Activated CD4-positive, alpha-beta T cell treated with anti-CD3 and anti-CD28 coated beads for 36 hours (primary cell): ENCODE data around the gene DLGAP4. TPM values are rescaled to one million over a fixed set of nuclear protein-coding genes. Genes with fewer than 3 reads are reported as not detected.

ENCODE experiments used
- ATAC-seq: fragments of 200-7000 bp; cut with Tn5 transposase; one replicate; pipeline ENCODE4 v1.10.0; 2021; ENCODE audit warnings: mild to moderate bottlenecking, moderate library complexity
- CTCF ChIA-PET: fragments of 350-600 bp; sonication (Branson Sonifier 250); formaldehyde crosslinking; loops from one replicate; lab custom pipeline; 2021; ENCODE audit warnings: antibody characterized with exemption; lab: Charles Lee
- POLR2A ChIA-PET: fragments of 350-600 bp; sonication (Branson Sonifier 250); formaldehyde crosslinking; loops from one replicate; lab custom pipeline; 2021; ENCODE audit warnings: antibody characterized with exemption, inconsistent platforms; lab: Charles Lee
- DNase-seq: peaks from one replicate; pipeline ENCODE4 v3.0.0-alpha.2; 2020
- H3K27ac Mint-ChIP-seq: one replicate; pipeline ENCODE4 v1.8.0; 2021; ENCODE audit warnings: mixed read lengths
- H3K27me3 Mint-ChIP-seq: one replicate; pipeline ENCODE4 v1.8.0; 2021; ENCODE audit warnings: mixed read lengths
- H3K36me3 Mint-ChIP-seq: one replicate; pipeline ENCODE4 v1.8.0; 2021; ENCODE audit warnings: low read depth, mixed read lengths
- H3K4me1 Mint-ChIP-seq: one replicate; pipeline ENCODE4 v1.8.0; 2021; ENCODE audit warnings: mixed read lengths
- H3K4me3 Mint-ChIP-seq: one replicate; pipeline ENCODE4 v1.8.0; 2021; ENCODE audit warnings: mild to moderate bottlenecking, moderate library complexity, mixed read lengths
- H3K9me3 Mint-ChIP-seq: one replicate; pipeline ENCODE4 v1.8.0; 2021; ENCODE audit warnings: low read depth, mixed read lengths
- intact Hi-C, 2 experiments: fragments of 100-400 bp; cut with DNase I in 1 of 2; cut with micrococcal nuclease in 1 of 2; formaldehyde crosslinking; loops; one replicate each; pipeline versions ENCODE4 v1.14.2 to v1.15.1; 2022 to 2024; cut with DNase I, micrococcal nuclease
- total RNA-seq, 2 experiments: library from RNA; stranded (reverse); gene quantifications; one replicate each; pipeline ENCODE4 v1.2.3, GENCODE V29; 2021

Gene DLGAP4
- total RNA-seq, 2 experiments from 2014 or later = 19.0 to 21.8 TPM

DNA sequence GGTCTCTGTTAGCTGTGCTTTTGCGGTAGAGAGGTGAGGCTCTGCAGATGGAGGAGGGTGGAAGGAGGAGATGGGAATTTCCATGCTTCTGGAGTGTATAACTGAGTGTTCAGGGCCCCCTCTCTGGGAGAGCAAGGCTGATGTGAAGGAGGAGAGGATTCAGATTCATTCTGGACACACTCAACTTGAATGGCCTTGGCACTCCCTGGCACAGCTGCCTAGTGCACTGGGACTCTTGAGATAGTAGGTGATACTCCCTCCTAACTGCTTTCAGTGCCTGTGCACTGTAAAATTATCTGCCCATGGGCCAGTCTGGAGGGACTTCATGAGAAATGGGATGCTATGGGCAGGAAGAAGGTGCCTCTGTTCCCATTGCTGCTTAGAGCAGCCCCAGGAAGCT is 180.9 kb downstream of the DLGAP4 start:
- Mint-ChIP-seq H3K36me3 (no peaks in the 10 kb centered on the region), H3K4me3 (no peak overlapping the region), H3K4me1 (peaks cover 14% of the 10 kb centered on the region), H3K9me3 (no peaks in the 10 kb centered on the region), H3K27ac (no peak overlapping the region), H3K27me3 (no peaks in the 10 kb centered on the region)
- intact Hi-C loops = no loop called here
- ATAC-seq (no peak), DNase-seq (no peak)
- POLR2A ChIA-PET = no interaction called here
- CTCF ChIA-PET = interaction anchor here (0.9 kb wide), 1 partner anchor 14 kb away, joined by 3 read pairs; no protein-coding TSS in a partner anchor

DNA sequence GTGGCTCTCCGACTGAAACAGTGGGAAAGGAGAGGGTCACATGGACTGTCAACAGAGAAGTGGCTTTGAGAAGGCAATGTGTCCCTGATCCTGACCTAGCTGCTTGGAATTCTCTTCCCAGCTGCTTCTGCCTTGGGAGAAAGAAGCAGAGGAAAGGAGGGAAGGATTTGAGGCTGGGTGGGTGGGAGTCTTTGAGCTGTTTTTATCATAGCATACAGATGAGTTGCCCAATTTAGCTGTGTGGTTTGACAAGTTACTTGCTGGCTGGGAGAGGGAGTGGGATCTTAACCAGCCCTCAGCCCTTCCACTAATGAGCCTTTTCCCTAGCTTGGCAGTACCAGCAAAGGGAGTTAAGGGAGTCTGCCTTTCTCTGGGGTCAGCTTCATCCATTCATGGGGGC is 184.1 kb downstream of the DLGAP4 start:
- H3K27ac Mint-ChIP-seq = no peak overlapping the region
- H3K27me3 Mint-ChIP-seq = no peaks in the 10 kb centered on the region
- DNase-seq (no peak), ATAC-seq (no peak)
- POLR2A ChIA-PET = no interaction called here
- CTCF ChIA-PET = no interaction called here
- H3K9me3 Mint-ChIP-seq = no peaks in the 10 kb centered on the region
- no peak overlapping the region for H3K4me3 Mint-ChIP-seq
- H3K4me1 Mint-ChIP-seq = peaks cover 29% of the 10 kb centered on the region
- no peaks in the 10 kb centered on the region for H3K36me3 Mint-ChIP-seq
- intact Hi-C loops = no loop called here

DNA sequence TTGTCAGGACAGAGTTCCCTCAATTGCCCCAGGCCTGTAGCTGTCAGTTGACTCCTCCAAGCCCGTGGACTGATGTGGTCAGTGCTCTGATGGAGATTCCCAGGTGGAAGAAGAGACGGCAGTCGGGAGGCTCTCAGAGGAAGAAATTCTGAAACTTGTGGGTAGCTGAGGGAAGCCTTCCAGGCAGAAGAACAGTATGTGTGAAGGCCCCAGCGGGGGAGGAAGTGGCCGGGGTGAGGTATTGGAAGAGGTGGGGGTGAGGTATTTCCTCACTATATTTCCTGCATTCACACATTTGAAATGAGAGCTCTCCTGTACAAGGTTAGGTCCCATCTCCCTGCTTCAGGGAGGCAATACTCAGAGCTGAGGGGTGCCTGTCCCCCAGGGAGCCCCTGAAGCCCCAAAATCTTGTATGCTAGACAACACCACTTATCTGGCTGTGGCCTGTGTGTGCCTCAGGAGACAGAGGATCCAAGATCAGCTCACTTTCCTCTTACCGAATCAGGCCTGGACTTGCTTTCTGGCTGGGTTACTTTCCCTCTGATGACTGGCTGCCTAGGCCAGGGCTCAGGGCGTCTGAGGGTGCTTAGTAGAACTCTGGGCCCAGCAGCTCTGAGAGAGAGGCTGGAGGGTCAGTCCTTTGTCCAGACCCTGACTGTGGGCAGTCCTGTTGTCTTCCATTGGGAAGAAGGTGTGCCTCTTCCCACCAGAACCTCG is 185.9 kb downstream of the DLGAP4 start:
- Mint-ChIP-seq H3K4me3 (peak overlapping the region; percentile 31), H3K9me3 (no peaks in the 10 kb centered on the region), H3K36me3 (peaks cover 2% of the 10 kb centered on the region), H3K4me1 (peaks cover 29% of the 10 kb centered on the region), H3K27ac (peak overlapping the region; percentile 80), H3K27me3 (no peaks in the 10 kb centered on the region)
- DNase-seq = peak; percentile 76
- intact Hi-C loops = loop anchor here in 1 of 2 experiments (1.0 kb wide), 1 partner anchor 31 kb away; no protein-coding TSS in a partner anchor
- CTCF ChIA-PET = interaction anchor here (0.6 to 1.7 kb wide), 10 partner anchors 9 to 417 kb away, joined by 3 to 8 read pairs (median 6); no protein-coding TSS in a partner anchor
- POLR2A ChIA-PET = interaction anchor here (0.5 to 1.2 kb wide), 3 partner anchors 9 to 103 kb away, joined by 3 to 6 read pairs (median 5); no protein-coding TSS in a partner anchor
- ATAC-seq = peak; percentile 91

DNA sequence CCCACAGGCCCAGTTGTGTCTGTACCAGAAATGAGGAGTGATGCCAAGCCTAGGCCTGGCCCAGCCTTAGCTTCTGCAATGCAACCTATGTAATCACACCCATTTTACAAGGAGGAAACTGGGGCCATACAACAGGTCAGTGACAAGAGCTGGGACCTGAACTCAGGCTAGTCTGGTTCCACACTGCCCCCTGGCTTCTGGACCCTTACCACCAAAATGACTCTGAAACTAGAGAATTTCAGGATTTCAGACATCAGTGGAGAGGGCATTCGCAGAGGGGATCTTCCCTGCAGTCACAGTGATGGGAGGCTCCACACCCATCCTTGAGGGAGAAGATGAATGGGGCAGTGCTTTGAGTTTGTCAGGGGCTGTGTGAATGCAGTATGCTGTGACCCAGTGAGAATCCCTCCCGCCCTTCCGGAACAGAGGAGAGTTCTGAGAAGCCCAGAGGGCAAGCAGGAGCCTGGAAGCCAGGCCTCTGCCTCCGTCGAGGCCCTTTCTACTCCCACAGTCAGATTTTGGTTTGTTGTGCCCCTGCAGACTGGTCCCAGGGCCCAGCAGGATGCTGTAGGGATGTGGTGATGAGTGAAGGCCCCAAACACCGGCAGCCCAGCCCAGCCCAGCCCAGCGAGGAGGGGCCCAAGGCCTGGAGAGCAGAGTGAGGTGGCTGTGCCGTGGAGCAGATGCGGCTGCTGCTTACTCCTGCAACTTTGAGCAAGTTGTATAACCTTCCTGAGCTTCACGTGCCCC is 187.1 kb downstream of the DLGAP4 start:
- DNase-seq = peak; percentile 47
- Mint-ChIP-seq H3K4me1 (peaks cover 29% of the 10 kb centered on the region), H3K27ac (peak overlapping the region; percentile 6), H3K36me3 (peaks cover 2% of the 10 kb centered on the region), H3K4me3 (no peak overlapping the region), H3K27me3 (no peaks in the 10 kb centered on the region), H3K9me3 (no peaks in the 10 kb centered on the region)
- ChIA-PET CTCF (interaction anchor here (1.1 to 1.7 kb wide), 4 partner anchors 8 to 57 kb away, joined by 3 to 8 read pairs (median 6); no protein-coding TSS in a partner anchor), POLR2A (interaction anchor here (1.2 kb wide), 1 partner anchor 8 kb away, joined by 6 read pairs; no protein-coding TSS in a partner anchor)
- intact Hi-C loops = no loop called here
- ATAC-seq = no peak

DNA sequence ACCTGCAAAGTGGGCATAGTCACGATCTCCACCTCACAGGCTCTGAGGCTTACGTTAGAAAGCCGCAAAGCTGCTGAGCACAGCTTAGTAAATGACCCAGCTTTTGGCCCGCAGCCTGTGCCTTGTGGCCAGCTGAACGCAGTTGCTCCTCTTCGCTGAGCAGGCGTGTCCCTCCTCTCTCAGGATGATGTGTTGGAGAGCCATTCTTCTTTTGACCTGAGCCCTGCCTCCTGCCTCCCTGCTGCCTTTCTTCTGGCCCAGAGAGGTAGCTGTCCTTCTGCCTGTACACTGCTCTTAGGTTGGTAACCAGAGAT is 187.6 kb downstream of the DLGAP4 start:
- ChIA-PET POLR2A (no interaction called here), CTCF (interaction anchor here (0.6 to 1.0 kb wide), 2 partner anchors 54 to 314 kb away, joined by 3 read pairs; no protein-coding TSS in a partner anchor)
- intact Hi-C loops = no loop called here
- H3K36me3 Mint-ChIP-seq = peaks cover 2% of the 10 kb centered on the region
- ATAC-seq = no peak
- H3K27me3 Mint-ChIP-seq = no peaks in the 10 kb centered on the region
- H3K9me3 Mint-ChIP-seq = no peaks in the 10 kb centered on the region
- peak overlapping the region; percentile 37 for H3K27ac Mint-ChIP-seq
- DNase-seq = no peak
- peaks cover 29% of the 10 kb centered on the region for H3K4me1 Mint-ChIP-seq
- H3K4me3 Mint-ChIP-seq = no peak overlapping the region

DNA sequence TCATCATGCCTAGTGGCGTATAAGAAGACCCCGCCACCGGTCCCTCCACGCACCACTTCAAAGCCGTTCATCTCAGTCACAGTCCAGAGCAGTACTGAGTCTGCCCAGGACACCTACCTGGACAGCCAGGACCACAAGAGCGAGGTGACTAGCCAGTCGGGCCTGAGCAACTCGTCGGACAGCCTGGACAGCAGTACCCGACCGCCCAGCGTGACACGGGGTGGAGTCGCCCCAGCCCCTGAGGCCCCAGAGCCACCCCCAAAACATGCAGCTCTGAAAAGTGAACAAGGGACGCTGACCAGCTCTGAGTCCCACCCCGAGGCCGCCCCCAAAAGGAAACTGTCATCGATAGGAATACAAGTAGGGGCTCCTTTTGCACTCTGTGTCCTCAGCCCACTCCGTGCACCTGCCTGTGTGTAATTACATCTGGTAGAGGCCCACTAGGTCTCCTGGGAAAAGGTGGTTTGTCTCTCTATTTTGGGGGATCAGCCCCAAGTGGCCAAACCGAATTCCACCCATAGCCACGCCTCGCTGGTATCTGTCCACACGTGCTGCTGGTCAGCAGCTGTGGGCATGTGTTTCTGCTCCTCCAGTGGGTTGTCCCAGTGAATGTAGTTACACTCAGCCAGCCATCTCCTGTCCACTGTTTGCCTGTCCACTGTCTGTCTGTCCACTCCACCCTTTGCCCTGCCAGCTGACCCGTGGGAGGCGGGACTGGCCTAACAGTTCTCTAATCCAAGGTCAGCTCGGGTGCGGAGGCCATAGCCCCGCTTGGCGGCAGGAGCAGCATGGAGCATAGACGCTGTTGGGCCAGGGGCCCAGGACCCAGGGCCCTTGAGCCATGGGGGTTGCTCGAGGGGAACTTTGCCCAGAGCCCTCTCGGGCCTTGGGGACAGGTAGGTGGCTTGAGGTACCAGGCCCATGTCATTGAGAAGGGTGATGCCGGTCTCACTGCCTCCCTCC is 190.8 kb downstream of the DLGAP4 start:
- POLR2A ChIA-PET = no interaction called here
- no peaks in the 10 kb centered on the region for H3K27me3 Mint-ChIP-seq
- no peak for ATAC-seq
- peaks cover 21% of the 10 kb centered on the region for H3K4me1 Mint-ChIP-seq
- H3K4me3 Mint-ChIP-seq = no peak overlapping the region
- no peak overlapping the region for H3K27ac Mint-ChIP-seq
- intact Hi-C loops = no loop called here
- CTCF ChIA-PET = interaction anchor here (0.6 kb wide), 1 partner anchor 297 kb away, joined by 3 read pairs; no protein-coding TSS in a partner anchor
- peaks cover 9% of the 10 kb centered on the region for H3K36me3 Mint-ChIP-seq
- no peak for DNase-seq
- H3K9me3 Mint-ChIP-seq = no peaks in the 10 kb centered on the region

DNA sequence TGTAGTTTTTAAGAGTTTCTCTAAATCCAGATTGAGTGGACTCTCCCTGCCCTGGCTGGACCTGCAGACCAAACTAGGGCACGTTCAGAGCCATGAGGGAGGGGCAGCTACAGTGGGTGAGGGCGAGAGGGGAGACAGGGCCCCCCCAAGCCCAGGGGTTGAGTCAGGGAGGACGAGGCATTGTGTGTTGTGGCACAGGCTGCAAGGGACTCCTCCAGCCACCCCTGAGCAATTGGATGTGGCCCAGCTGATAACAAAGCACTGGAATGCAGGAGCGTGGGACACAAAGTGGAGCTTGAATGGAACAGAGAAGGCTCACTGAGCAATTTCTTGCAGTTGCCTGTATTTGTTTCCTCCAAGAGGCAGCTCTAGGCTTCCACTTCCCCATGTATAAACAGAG is 191.7 kb downstream of the DLGAP4 start:
- DNase-seq (no peak), ATAC-seq (no peak)
- peaks cover 9% of the 10 kb centered on the region for H3K36me3 Mint-ChIP-seq
- no peak overlapping the region for H3K4me3 Mint-ChIP-seq
- ChIA-PET CTCF (no interaction called here), POLR2A (no interaction called here)
- no peaks in the 10 kb centered on the region for H3K27me3 Mint-ChIP-seq
- intact Hi-C loops = no loop called here
- peaks cover 13% of the 10 kb centered on the region for H3K4me1 Mint-ChIP-seq
- H3K9me3 Mint-ChIP-seq = no peaks in the 10 kb centered on the region
- no peak overlapping the region for H3K27ac Mint-ChIP-seq

DNA sequence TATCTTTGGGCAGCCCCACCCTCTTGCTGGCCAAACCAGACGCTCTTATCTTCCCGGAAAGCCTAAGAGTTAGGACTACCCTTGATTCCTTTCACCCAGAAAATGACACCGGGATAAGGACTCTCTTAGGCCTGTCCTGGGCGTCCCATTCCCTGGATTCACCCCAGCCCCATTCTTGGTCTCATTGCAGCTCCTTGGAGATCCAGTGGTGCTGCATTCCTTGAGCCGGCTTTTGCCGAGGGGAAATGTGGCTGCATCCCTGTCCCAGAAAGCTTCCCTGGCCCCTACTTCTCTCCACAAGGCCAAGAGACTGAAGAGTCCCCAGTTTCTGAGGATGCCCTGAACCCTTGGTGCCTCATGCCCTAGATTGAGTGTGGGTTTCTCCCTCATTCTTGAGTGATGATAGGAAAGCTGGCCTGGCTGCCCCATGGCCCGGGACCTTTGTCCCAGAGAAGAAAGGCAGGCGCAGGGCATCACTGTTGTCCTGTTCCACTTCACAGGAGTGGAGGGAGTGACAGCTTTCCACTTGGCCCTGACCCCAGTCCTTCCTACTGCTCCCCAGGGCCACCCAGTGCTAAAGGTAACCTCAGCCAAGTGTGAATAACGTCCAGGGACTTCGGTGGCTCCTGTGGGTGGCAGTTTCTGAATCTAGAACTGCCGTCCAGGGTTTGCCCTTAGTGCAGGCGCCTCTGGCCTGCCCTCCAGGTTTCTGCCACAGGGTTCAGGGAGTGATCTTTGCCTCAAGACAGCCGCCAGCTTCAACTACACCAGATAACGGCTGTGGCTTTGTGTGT is 192.4 kb downstream of the DLGAP4 start:
- DNase-seq (no peak), ATAC-seq (no peak)
- CTCF ChIA-PET = no interaction called here
- Mint-ChIP-seq H3K27ac (no peak overlapping the region), H3K9me3 (no peaks in the 10 kb centered on the region), H3K4me3 (no peak overlapping the region), H3K36me3 (peaks cover 12% of the 10 kb centered on the region), H3K4me1 (peaks cover 10% of the 10 kb centered on the region), H3K27me3 (no peaks in the 10 kb centered on the region)
- intact Hi-C loops = no loop called here
- POLR2A ChIA-PET = no interaction called here

DNA sequence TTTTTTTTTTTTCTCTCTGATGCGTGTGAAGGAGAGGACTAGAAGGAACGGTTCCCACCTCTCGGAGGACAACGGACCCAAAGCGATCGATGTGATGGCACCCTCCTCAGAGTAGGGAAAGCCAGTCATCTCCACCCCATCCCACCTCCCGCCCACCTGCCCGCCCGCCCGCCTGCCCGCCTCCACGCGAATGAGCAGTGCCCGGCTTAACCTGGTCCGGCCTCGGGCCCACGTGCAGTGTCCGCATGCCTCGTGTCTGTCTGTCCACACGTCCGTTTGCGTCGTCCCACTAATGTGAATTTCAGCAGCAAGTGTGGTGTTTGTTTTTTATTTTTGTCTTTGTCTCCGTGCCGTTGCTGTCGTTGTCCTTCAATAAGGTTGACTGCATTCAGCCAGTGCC is 193.1 kb downstream of the DLGAP4 start:
- CTCF ChIA-PET = no interaction called here
- Mint-ChIP-seq H3K4me3 (no peak overlapping the region), H3K36me3 (peaks cover 13% of the 10 kb centered on the region), H3K4me1 (peaks cover 10% of the 10 kb centered on the region), H3K27me3 (no peaks in the 10 kb centered on the region), H3K9me3 (no peaks in the 10 kb centered on the region), H3K27ac (no peak overlapping the region)
- intact Hi-C loops = no loop called here
- no peak for DNase-seq
- POLR2A ChIA-PET = no interaction called here
- ATAC-seq = no peak

GRCh38 chr20:36499723-36500501 is 193.8 kb downstream of the DLGAP4 start:
- no peak for ATAC-seq
- no peaks in the 10 kb centered on the region for H3K27me3 Mint-ChIP-seq
- H3K4me1 Mint-ChIP-seq = peaks cover 8% of the 10 kb centered on the region
- H3K36me3 Mint-ChIP-seq = peaks cover 13% of the 10 kb centered on the region
- no peak for DNase-seq
- POLR2A ChIA-PET = interaction anchor here (0.8 to 1.7 kb wide), 2 partner anchors 8 to 17 kb away, joined by 4 to 6 read pairs; no protein-coding TSS in a partner anchor
- H3K27ac Mint-ChIP-seq = no peak overlapping the region
- no peak overlapping the region for H3K4me3 Mint-ChIP-seq
- no peaks in the 10 kb centered on the region for H3K9me3 Mint-ChIP-seq
- CTCF ChIA-PET = interaction anchor here (1.8 kb wide), 1 partner anchor 8 kb away, joined by 6 read pairs; no protein-coding TSS in a partner anchor
- intact Hi-C loops = no loop called here
